ENCODE results near the gene MYO1C. TPM values are rescaled to one million over a fixed set of nuclear protein-coding genes. Genes with fewer than 3 reads are reported as not detected.
"Not testable (repeated sequence)": the region's sequence is repeated elsewhere in the genome, so short reads cannot be mapped to it uniquely, and the experiment has no call there.

Gene MYO1C, protein sequence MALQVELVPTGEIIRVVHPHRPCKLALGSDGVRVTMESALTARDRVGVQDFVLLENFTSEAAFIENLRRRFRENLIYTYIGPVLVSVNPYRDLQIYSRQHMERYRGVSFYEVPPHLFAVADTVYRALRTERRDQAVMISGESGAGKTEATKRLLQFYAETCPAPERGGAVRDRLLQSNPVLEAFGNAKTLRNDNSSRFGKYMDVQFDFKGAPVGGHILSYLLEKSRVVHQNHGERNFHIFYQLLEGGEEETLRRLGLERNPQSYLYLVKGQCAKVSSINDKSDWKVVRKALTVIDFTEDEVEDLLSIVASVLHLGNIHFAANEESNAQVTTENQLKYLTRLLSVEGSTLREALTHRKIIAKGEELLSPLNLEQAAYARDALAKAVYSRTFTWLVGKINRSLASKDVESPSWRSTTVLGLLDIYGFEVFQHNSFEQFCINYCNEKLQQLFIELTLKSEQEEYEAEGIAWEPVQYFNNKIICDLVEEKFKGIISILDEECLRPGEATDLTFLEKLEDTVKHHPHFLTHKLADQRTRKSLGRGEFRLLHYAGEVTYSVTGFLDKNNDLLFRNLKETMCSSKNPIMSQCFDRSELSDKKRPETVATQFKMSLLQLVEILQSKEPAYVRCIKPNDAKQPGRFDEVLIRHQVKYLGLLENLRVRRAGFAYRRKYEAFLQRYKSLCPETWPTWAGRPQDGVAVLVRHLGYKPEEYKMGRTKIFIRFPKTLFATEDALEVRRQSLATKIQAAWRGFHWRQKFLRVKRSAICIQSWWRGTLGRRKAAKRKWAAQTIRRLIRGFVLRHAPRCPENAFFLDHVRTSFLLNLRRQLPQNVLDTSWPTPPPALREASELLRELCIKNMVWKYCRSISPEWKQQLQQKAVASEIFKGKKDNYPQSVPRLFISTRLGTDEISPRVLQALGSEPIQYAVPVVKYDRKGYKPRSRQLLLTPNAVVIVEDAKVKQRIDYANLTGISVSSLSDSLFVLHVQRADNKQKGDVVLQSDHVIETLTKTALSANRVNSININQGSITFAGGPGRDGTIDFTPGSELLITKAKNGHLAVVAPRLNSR
- total RNA-seq = 100 to 1,000 TPM; 175 to 184 TPM
- long read RNA-seq, full-length matches to known transcripts = 110 of 183 reads
- long read RNA-seq, partial matches to known transcripts = 55 of 183 reads
- long read RNA-seq, other reads (novel, unspliced or antisense) = 18 of 183 reads

DNA sequence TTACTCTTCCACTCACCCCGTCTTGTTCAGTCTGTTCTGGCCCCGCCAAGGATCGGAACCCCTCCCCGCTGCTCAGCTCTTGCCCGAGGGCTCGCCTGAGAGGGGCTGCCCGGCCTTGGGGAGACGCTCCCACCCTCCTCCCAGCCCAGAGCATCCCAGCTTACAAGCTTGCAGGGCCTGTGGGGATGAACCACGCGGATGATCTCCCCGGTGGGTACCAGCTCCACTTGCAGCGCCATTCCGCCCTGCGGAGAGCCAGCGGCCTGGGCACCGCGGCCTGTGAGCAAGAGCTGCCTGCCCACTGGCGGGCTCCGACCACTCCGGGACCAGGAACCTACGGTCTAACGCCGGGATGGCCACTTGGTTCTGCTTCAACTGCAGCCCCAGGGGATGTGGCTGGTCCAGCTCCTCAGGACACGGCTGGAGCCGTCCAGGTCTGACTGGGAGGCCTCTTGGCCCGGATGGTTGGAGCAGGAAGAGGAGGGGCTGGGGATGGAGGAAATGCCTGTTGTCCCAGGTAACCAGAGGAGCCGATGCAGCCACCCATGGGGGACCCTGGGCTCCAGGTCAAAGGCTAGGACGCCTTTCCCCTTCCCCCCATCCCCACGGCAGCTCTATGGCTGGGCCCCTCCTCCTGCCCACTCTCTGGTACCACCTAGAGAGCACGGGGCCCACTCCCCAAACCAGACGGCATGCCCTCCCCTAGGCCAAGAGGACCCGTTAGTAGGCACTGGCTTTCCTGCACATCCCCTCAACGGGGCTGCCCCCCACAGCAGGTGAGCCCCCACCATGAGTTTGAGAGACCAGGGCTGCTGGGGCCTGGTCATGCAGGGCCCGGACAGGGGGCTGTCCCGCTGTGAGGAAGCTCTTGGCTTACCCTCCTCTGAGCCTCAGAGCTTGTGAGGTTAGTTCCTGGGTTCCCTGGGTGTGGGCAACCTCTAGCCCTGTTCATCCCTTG is at the start of gene MYO1C:
MYO1C (minus strand) TSS at position 438 of the 958 bp plus-strand sequence; CDS start at position 239, 199 bp downstream.
- DNase-seq (peak; percentile 55), ATAC-seq (peak in 1 of 2 donors; percentile 2)
- intact Hi-C loops (cut with DNase I) = loop anchor here in 1 of 2 donors (2.0 kb wide), 1 partner anchor 20 kb away; no protein-coding TSS in a partner anchor

DNA sequence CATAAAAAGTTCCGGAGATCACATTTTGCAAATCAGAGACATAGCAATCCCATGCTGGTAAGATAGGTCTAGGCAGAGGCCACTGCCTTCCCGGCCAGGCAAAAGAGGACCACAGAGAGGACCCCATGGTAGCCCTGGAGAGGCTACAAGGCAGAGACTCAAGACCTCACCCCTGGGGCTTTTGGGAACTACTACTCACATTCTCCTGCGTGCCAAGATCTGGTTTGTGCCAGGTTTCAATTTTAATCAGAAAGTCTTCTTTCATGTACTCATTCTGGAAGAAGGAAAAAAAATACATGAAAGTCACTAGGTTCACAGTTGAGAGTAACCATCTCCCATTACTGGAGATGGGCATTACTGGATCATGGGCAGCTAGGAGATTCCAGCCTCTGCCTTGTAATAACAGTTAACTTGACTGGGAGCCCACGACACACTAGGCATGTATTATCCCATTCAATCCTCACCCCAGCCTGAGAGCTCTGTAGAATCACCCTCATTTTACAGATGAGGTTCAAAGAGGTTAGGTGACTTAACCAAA is 49.0 kb upstream of the MYO1C start:
- peak; percentile 7 for DNase-seq
- intact Hi-C loops (cut with DNase I) = no loop called here
- no peak for ATAC-seq

DNA sequence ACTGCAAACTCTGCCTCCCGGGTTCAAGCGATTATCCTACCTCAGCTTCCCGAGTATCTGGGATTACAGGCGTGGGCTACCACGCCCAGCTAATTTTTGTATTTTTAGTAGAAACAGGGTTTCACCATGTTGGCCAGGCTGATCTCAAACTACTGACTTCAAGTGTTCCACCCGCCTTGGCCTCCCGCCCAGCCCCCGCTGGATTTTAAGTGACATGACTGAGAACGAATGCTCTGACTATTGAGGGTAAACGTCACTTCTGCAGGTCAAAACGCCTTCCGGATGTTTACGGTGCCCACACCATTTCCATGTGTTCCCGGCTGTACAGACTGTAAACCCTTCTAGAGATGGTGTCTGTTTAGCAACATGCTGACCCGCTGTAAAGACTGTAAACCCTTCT is 47.3 kb upstream of the MYO1C start:
- ATAC-seq (no peak), DNase-seq (peak; percentile 15)
- intact Hi-C loops (cut with DNase I) = no loop called here

DNA sequence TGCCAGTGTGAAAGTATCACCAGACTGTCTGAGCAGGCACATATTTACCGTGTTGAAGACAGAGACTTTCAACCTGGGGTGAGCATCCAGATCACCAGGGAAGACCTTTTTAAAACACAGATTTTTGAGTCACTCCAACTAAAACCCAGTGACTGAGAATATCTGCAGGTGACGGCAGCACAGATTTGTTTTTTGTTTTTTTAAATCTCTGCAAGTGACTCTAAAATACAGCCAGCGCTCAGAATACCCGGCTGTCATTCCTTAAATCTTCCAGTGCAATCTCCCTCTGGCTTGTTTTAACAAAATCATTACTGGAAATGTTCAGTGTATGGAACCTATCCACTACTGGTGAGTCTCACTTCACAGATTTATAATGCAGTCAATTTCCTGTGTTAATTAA is 43.3 kb upstream of the MYO1C start:
- intact Hi-C loops (cut with DNase I) = no loop called here
- no peak for DNase-seq
- ATAC-seq = no peak

DNA sequence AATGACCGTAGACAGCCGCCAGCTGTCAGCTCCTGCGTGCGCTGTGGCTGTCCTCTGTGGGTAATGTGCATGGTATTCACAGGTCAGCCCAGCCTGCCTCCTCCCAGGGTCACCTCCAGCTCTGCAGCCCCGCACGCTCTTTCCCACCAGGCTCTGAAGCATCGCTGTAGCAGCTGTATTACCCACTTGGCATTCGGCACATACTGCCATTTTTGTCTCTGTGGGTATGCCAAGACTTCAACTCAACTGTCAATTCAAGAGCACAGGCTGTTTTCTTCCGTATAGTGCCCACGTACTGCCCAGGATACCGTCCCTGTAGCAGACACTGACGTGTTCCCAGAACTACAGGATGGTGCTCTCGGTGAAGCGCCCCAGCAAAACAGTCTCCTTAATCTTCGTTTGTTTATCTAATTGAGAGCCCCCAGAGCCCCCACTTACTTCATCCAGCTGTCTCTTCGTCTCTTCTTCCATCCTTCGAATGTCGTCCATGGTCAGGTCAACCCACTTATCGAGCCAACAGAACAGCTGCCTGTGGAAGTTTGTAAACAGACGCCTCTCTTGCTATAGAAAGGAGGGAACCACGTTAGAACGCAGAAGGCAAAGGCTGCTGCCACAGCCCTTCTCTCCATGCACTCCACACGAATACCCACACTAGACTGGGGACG is 41.3 kb upstream of the MYO1C start:
- intact Hi-C loops (cut with DNase I) = no loop called here
- ATAC-seq = peak; percentile 26 to 76
- DNase-seq = peak; percentile 15

DNA sequence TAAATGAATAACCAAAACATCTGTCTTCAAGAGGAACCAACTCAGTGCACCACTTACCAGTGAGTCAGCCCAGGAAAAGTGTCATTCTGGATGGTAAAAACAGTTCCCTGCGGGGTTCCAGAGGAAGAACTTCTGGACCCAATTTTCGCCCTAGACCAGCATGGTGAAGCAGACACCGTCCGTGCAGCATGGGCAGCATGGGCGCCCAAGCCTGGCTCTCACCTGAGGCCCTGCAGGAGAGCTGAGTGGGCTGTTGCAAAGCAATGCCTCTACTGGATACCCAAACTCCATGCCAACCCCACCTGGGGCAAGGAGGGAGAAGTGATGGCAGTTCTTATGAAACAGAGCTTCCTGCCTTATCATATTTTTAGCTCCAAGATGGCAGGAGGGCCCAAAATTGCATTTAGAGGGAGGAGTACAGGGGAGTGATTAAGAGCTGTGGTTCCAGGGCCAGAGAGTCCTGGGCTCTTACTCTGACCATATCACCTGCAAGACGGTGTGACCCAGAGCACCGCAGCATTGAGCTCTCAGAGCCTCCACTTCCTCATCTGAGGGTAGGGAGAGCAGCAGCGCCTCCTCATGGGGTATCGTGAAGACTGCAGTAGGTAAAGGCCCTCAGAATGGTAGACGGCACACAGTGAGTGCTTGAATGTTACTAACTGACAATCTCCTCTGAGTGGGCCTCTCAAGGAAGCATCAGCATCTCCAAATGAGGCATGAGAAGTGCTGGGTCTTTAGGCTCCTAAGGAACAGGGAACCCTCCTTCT is 40.5 kb upstream of the MYO1C start:
- DNase-seq = no peak
- intact Hi-C loops (cut with DNase I) = no loop called here
- peak; percentile 45 to 49 for ATAC-seq

DNA sequence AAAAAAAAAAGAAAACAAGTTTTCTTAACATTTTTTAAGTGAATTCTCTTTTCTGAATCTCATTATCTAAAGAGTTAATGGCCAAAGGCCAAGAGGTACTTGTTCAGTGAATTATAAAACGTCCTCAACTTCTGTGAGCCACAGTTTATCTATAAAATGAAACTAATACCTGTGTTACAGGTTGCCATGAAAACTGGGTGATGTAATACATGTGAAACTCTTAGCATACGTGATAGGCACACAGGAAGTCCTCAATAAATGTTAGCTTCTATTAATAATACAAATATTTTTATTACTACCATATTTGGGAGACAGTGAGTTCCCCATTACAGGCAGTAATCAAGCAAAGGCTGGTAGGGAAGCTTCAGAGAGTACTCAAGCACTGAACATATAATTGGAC is 37.4 kb upstream of the MYO1C start:
- DNase-seq (no peak), ATAC-seq (no peak)
- intact Hi-C loops (cut with DNase I) = no loop called here

DNA sequence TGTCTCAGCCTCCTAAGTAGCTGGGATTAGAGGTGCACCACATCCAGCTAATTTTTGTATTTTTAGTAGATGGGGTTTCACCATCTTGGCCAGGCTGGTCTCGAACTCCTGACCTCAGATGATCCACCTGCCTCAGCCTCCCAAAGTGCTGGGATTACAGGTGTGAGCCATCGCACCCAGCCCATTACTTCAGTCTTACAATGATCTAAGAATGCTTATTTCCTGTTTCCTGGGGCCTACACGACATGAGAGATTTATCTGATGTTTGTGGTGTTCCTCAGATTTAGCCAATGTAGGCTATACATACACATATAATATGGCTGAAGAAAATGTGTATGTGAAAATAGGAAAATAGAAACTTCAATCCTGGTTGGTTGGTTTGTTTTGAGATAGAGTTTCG is 34.4 kb upstream of the MYO1C start:
- ATAC-seq; intact Hi-C loops (cut with DNase I): not testable (repeated sequence)

DNA sequence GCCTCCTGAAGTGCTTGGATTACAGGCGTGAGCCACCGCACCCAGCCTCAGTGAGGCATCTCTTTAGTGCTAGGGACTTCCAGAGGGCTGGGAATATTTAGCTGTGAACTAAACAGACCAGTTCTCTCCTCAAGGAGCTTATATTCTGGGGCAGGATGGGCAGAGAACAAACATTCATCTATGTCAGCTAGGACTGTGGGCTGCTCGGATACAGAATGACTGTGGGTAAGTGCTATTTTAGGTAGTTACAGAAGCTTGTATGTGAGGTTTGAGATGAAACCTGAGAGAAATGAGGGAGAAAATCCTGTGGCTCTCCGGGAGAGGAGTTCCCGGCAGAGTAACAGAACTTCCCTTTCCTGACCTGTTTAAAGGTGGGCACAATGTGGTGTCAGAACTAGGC is 30.1 kb upstream of the MYO1C start:
- DNase-seq (no peak), ATAC-seq (no peak)
- intact Hi-C loops (cut with DNase I) = no loop called here

More for the DNA sequence above, 34.4 kb upstream of the MYO1C start:
- not testable (repeated sequence) for DNase-seq

DNA sequence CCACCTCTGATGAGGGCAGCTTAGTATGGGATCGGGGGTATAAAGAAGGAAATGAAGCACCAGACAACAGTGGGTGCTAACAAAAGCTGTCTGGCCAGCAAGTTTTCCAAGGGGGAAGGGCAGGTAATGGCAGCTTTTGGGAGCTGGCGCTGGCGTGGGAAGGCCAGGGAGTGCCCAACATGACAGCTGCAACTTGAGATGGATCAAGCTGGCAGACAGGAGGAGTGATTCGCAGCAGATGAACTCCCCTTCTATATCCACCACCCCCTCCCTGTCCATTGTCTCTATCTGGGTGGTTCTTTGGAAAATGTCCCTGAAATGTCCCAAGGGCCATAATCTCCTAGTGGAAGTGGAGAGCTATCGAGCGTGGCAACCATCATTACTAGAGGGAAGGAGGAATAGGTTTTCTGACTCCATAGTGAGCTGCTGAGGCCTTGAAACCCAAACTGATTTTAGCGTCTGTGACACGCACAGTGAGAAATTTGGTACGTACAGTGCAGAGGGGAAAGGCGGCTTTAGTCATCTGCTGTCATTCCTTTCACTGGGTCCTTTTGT is 28.7 kb upstream of the MYO1C start:
- no peak for DNase-seq
- no peak for ATAC-seq
- intact Hi-C loops (cut with DNase I) = no loop called here

DNA sequence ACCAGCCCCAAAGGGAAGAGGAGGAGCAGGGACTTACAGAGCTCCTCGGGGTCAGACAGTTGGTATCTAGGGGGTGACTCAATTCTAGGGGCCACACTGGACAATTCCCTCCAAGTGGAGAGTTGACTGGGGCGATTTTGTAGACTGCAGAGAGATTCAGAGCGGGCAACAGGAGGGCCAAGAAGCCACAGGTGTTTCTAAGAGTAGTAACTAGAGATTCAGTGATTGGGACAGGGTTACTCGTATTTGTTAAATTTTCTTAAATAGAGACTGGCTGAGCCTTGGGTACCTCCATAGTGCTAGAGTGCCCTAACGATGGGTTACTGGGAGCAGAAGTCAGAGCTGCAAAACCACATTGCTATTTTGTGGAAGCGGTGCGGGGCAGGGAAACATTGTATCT is 27.2 kb upstream of the MYO1C start:
- DNase-seq = no peak
- no peak for ATAC-seq
- intact Hi-C loops (cut with DNase I) = loop anchor here (5.0 to 10.0 kb wide), 4 partner anchors 65 to 245 kb away; partner anchors contain the start of genes BHLHA9 (in 1 of the 2), CRK (in 1 of the 2) and TRARG1 (in 1 of the 2)

DNA sequence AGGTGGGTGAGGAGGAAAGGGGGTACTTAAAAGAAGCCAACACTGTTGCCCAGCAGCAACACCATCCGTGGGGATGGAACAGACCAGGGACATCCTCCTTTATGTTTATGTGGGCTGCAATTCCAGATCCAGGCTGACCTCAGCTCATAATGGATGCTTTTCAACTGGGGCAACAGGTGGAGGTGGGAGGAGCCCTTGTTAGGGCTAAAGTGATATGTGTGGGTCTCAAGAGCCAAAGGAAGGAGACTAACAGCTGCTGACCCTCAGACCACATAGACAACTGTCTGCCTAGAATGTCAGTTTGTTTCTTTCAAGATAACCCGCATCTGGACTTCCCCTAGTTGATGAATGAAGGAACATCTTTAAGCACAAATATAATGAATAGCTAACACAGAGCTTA is 25.9 kb upstream of the MYO1C start:
- intact Hi-C loops (cut with DNase I) = loop anchor here (5.0 to 10.0 kb wide), 4 partner anchors 64 to 244 kb away; partner anchors contain the start of genes BHLHA9 (in 1 of the 2), CRK (in 1 of the 2) and TRARG1 (in 1 of the 2)
- no peak for DNase-seq

DNA sequence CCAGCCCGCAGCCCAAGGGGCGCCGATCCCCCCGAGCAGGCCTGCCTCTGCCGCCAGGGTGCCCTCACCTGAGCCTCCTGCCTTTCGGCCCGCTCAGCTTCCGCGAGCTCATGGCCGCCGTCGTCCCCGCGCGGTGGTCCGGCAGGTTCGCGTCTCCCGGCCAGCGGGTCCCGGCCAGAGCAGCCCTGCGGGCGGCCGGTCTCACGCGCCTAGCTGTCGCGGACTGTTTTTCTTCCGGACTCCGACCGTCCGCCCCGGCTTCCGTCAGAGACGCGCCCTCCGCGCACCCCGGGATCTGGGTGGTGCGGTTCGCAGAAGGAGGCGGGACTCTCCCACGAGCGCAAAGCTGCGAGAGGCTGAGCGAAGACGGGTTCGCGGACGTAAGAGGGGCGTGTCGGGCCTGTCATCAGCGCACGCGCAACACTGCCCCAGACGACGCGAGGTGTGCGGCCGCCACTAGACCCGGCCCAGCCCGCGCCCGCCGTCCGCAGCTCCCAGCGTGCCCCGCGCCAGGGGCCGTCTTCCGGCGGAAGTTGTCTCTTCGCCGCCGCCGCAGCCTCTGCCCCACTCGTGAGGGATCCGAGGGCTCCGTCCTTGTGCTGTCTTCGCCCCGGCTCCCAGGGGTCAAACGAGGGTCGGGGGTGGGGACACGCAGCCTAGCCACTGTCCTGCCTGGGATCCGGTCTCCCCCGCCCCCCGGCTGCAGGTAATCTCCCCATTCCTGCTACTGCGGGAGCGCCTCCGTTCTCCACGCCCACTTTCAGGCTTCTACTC is 24.1 kb upstream of the MYO1C start, which contains the start of gene INPP5K:
INPP5K (minus strand) TSS at position 225 of the 774 bp plus-strand sequence; CDS start at position 112, 113 bp downstream.
- DNase-seq (peak; percentile 99), ATAC-seq (peak; percentile 97)
- intact Hi-C loops (cut with DNase I) = loop anchor here (5.0 to 10.0 kb wide), 4 partner anchors 62 to 242 kb away; partner anchors contain the start of genes BHLHA9 (in 1 of the 2), CRK (in 1 of the 2) and TRARG1 (in 1 of the 2)

More for the DNA sequence above, 25.9 kb upstream of the MYO1C start:
- ATAC-seq = no peak

DNA sequence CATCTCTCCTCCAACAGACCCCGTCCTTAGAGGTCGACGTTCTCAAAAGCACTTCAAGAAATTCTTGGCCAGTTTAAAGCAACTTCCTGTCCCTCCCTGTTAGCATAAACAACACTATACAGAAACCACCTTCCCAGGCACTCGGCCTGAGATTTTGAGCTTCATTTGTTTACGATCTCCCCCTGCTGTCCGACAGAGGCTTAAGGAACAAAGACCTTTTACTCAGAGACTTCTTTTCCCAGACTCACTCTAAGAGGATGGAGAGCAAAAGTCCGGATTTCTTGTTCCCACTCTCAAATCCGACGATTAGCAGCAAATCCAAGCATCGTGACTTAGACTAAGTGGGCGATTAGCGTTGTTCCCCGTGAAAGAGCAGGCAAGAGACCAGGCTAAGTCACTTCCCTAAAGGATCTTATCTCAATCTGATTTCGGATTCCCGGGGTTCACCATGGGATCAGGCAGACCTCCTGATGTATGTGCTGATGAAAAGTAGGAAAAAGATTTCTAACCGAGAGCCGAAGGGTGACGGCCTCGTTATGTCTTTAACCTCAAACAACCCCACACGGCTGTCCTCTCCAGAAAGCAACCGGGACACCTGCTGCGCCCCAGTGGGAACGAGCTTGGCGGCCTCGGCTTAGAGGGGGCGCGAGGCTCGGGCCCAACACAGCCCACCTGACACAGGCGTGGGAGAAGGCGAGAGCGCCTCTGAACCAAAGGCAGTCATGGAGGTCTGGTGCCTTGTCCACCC is 23.3 kb upstream of the MYO1C start:
- DNase-seq (peak; percentile 59), ATAC-seq (peak; percentile 54 to 60)
- intact Hi-C loops (cut with DNase I) = loop anchor here (2.0 to 10.0 kb wide), 5 partner anchors 61 to 241 kb away; partner anchors contain the start of genes BHLHA9 (in 1 of the 2), CRK (in 1 of the 2) and TRARG1 (in 1 of the 2)

All from left cardiac atrium (tissue), 4 donors.